LNCaP clone FGC (cell line): ENCODE measurements around the gene MAGI3.

ENCODE experiments used
- DNase-seq: peaks from one replicate; pipeline ENCODE4 v3.0.0-alpha.2; 2011; ENCODE audit warnings: low read depth
- H3K4me3 ChIP-seq: 2 replicates; pipeline ENCODE4 v1.5.1; 2011; ENCODE audit warnings: mild to moderate bottlenecking, low read depth, low read length, control low read depth
- CTCF ChIP-seq: IDR thresholded peaks from 2 replicates; pipeline ENCODE4 v1.5.1; 2012; ENCODE audit warnings: mild to moderate bottlenecking; ENCODE audit not compliant: control insufficient read depth, insufficient read depth; ENCODE audit errors: extremely low read depth

MAGI3 gene

DNA sequence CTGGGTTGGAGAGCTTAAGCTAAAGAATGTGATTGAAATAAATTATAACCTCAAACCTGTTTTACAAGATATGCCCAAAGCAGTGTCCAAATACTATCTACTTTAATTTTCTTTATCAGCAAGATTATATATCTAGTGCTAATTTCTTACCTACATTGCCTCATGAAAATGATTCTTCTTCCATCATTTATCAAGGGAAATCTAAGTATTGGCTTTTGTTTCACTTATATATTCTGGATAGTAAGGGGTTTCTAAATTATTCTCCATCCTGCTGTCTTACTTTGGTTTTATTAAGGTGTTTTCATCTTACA is 287.8 kb downstream of the MAGI3 start:
- no peak overlapping the region for H3K4me3 ChIP-seq
- TF ChIP-seq CTCF = no peak
- no peak for DNase-seq

- no peak for DNase-seq
- H3K4me3 ChIP-seq = no peak overlapping the region
- no peak for TF ChIP-seq CTCF
Observed at GRCh38 chr1:113681596-113682337, 291.5 kb downstream of the MAGI3 start.

GRCh38 chr1:113683384-113684152 is 293.3 kb downstream of the MAGI3 start:
- no peak for TF ChIP-seq CTCF
- no peak for DNase-seq
- no peak overlapping the region for H3K4me3 ChIP-seq

GRCh38 chr1:113684153-113684541 is 293.8 kb downstream of the MAGI3 start:
- H3K4me3 ChIP-seq = no peak overlapping the region
- DNase-seq = no peak
- no peak for TF ChIP-seq CTCF

DNA sequence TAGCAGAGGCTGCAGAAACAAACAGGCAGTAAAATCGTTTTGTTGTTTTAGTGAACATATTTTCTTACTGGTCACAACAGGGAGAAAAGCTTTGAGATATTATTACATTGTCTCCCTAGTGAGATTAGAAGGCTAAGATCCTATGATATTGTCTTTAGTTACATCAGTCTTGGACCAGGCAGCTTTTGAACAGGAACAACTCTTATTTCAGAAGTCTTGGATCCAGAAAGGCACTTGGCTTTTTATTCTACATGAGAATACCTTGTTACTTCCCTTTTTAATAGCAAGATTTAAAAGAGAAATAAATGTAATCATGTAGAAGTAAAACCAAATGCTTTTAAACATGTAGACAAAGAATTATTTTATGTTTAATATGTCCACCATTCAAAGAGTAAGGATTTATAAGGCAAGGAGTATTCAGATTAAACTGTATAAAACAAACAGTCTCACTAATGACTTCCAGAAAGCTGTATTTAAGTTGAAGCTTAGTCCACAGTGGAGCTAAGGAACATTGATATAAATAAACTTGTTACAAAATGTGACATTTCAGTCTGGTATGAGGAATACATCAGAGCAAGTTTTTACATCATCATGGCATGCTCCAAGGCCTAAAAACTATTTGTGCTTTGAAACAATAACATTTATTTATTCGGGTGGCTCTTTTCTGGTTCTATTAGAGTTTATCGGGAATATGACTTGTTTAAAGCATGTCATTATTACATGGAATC is 296.7 kb downstream of the MAGI3 start:
- no peak for TF ChIP-seq CTCF
- no peak for DNase-seq
- H3K4me3 ChIP-seq = no peak overlapping the region

DNA sequence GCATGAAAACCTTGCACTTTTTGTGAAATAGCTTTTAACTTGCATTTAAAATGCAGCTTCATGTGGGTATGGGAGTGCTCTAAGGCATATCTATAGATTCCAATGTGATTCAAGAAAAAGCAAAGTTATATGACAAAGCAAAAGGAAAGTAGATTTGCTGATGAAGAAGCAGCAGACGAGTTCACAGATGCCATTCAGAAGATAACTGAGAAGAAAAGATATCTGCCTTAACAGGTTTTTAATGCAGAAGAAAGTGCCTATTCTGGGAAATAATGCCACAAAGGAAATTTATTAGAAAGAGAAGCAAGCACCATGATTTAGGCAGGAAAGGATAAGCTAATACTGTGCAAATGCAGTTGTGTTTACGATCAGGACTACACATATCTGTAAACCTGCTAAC is 300.9 kb downstream of the MAGI3 start:
- TF ChIP-seq CTCF = no peak
- no peak overlapping the region for H3K4me3 ChIP-seq
- no peak for DNase-seq
